D341Med (cell line): Measurements from ENCODE around the gene ZBTB7C.

Source experiments
- DNase-seq: peaks from one replicate; pipeline ENCODE4 v3.0.0; 2012; ENCODE audit warnings: low spot score

Gene ZBTB7C

GRCh38 chr18:48254077-48254602, 155.0 kb downstream of the ZBTB7C start:
- DNase-seq, result no peak

- DNase-seq, result no peak
Observed at GRCh38 chr18:48252525-48252924, 156.7 kb downstream of the ZBTB7C start.

- no peak for DNase-seq
Observed at GRCh38 chr18:48250918-48251317, 158.3 kb downstream of the ZBTB7C start.

GRCh38 chr18:48250362-48250907, 158.7 kb downstream of the ZBTB7C start:
- no peak for DNase-seq

GRCh38 chr18:48249854-48250253, 159.3 kb downstream of the ZBTB7C start:
- no peak for DNase-seq

GRCh38 chr18:48244530-48244929, 164.7 kb downstream of the ZBTB7C start:
- DNase-seq, result no peak

- DNase-seq, result no peak
Observed at GRCh38 chr18:48238636-48239035, 170.5 kb downstream of the ZBTB7C start.

- no peak for DNase-seq
Observed at GRCh38 chr18:48238206-48238605, 171.0 kb downstream of the ZBTB7C start.

- no peak for DNase-seq
Observed at GRCh38 chr18:48236822-48237221, 172.4 kb downstream of the ZBTB7C start.

GRCh38 chr18:48230467-48231113, 178.6 kb downstream of the ZBTB7C start:
- peak; percentile 78 for DNase-seq

GRCh38 chr18:48229552-48229981, 179.6 kb downstream of the ZBTB7C start:
- peak; percentile 67 for DNase-seq

- no peak for DNase-seq
Observed at GRCh38 chr18:48228841-48229240, 180.3 kb downstream of the ZBTB7C start.

- DNase-seq, result no peak
Observed at GRCh38 chr18:48228301-48228715, 180.9 kb downstream of the ZBTB7C start.

- no peak for DNase-seq
Observed at GRCh38 chr18:48227206-48227605, 182.0 kb downstream of the ZBTB7C start.

GRCh38 chr18:48226401-48226800, 182.8 kb downstream of the ZBTB7C start:
- no peak for DNase-seq

GRCh38 chr18:48222118-48222517, 187.1 kb downstream of the ZBTB7C start:
- DNase-seq, result no peak

- peak; percentile 11 for DNase-seq
Observed at GRCh38 chr18:48219810-48220499, 189.2 kb downstream of the ZBTB7C start.

GRCh38 chr18:48219037-48219809, 190.0 kb downstream of the ZBTB7C start:
- peak; percentile 20 for DNase-seq

GRCh38 chr18:48218285-48219022, 190.7 kb downstream of the ZBTB7C start:
- peak; percentile 19 for DNase-seq

GRCh38 chr18:48217258-48218250, 191.6 kb downstream of the ZBTB7C start:
- no peak for DNase-seq
